HepG2 (cell line): ENCODE measurements around the gene ATP4A.

Experiments
- ARID2 ChIP-seq: sonication (generic); formaldehyde crosslinking; IDR thresholded peaks from 2 replicates; pipeline ENCODE4 v1.8.1; 2022; ENCODE audit warnings: mild to moderate bottlenecking, missing genetic modification reagents, borderline replicate concordance
- CTCF ChIP-seq: sonication (generic); formaldehyde crosslinking; IDR thresholded peaks from 2 replicates; pipeline ENCODE4 v1.5.0; 2020; ENCODE audit warnings: mild to moderate bottlenecking, missing genetic modification reagents, moderate library complexity
- EZH2 ChIP-seq: conservative IDR thresholded peaks from 2 replicates; pipeline ENCODE4 v1.6.1; 2012; ENCODE audit warnings: mild to moderate bottlenecking, low read depth, low read length, moderate library complexity
- FIP1L1 ChIP-seq: fragments of 200-400 bp; formaldehyde crosslinking; IDR thresholded peaks from 2 replicates; pipeline ENCODE4 v1.6.1; 2018; ENCODE audit warnings: low read depth, mild to moderate bottlenecking, low read length, moderate library complexity, borderline replicate concordance; ENCODE audit not compliant: insufficient read depth
- KDM3A ChIP-seq: IDR thresholded peaks from 2 replicates; pipeline ENCODE4 v1.6.1; 2018; ENCODE audit warnings: low read depth, missing compliant biosample characterization
- PBX2 ChIP-seq: IDR thresholded peaks from 2 replicates; pipeline ENCODE4 v1.6.1; 2016; ENCODE audit warnings: control low read depth
- POLR2A ChIP-seq, 2 experiments: IDR thresholded peaks; 2 replicates each; pipeline ENCODE4 v1.6.1; 2011; ENCODE audit warnings: low read depth in 2 of 2, low read length in 2 of 2, mild to moderate bottlenecking in 1 of 2, moderate library complexity in 1 of 2; ENCODE audit not compliant: insufficient read depth in 1 of 2
- RFX5 ChIP-seq: IDR thresholded peaks from 2 replicates; pipeline ENCODE4 v1.6.1; 2011; ENCODE audit warnings: low read depth, low read length, improper control_type of control experiment
- TAF1 ChIP-seq: sonication (generic); formaldehyde crosslinking; IDR thresholded peaks from 2 replicates; pipeline ENCODE4 v1.4.0; 2020; ENCODE audit warnings: missing genetic modification reagents
- TGIF2 ChIP-seq: IDR thresholded peaks from 2 replicates; pipeline ENCODE4 v1.6.1; 2016; ENCODE audit warnings: control low read depth, missing compliant biosample characterization
- ZFP37 ChIP-seq: sonication (generic); formaldehyde crosslinking; IDR thresholded peaks from 2 replicates; pipeline ENCODE4 v1.4.0; 2020; ENCODE audit warnings: missing genetic modification reagents, borderline replicate concordance
- ZNF121 ChIP-seq: sonication (generic); formaldehyde crosslinking; IDR thresholded peaks from 2 replicates; pipeline ENCODE4 v1.5.0; 2020; ENCODE audit warnings: mild to moderate bottlenecking, missing genetic modification reagents
- ZNF672 ChIP-seq: sonication (generic); formaldehyde crosslinking; IDR thresholded peaks from 2 replicates; pipeline ENCODE4 v1.8.1; 2022; ENCODE audit warnings: missing genetic modification reagents
- TF ChIP-seq, protein P1 (sequence below): sonication (generic); formaldehyde crosslinking; IDR thresholded peaks from 2 replicates; pipeline ENCODE4 v1.4.0; 2020; ENCODE audit warnings: missing genetic modification reagents

- TF ChIP-seq TAF1 (CRISPR knock-in tag): no peak
- no peak for TF ChIP-seq KDM3A (CRISPR knock-in tag)
- TF ChIP-seq RFX5: no peak
- TF ChIP-seq TGIF2 (CRISPR knock-in tag): no peak
- no peak for TF ChIP-seq EZH2
- no peak for TF ChIP-seq CTCF
- no peak for TF ChIP-seq POLR2A (IDR thresholded peaks at IDR 0.05; ENCODE audit: insufficient read depth in 1 of 2, low read depth in 2 of 2, low read length in 2 of 2)
- TF ChIP-seq PBX2 (CRISPR knock-in tag): no peak
- TF ChIP-seq FIP1L1: no peak
- TF ChIP-seq ZNF121 (CRISPR knock-in tag): no peak
- no peak for TF ChIP-seq ZNF672 (CRISPR knock-in tag)
- TF ChIP-seq, protein P1, sequence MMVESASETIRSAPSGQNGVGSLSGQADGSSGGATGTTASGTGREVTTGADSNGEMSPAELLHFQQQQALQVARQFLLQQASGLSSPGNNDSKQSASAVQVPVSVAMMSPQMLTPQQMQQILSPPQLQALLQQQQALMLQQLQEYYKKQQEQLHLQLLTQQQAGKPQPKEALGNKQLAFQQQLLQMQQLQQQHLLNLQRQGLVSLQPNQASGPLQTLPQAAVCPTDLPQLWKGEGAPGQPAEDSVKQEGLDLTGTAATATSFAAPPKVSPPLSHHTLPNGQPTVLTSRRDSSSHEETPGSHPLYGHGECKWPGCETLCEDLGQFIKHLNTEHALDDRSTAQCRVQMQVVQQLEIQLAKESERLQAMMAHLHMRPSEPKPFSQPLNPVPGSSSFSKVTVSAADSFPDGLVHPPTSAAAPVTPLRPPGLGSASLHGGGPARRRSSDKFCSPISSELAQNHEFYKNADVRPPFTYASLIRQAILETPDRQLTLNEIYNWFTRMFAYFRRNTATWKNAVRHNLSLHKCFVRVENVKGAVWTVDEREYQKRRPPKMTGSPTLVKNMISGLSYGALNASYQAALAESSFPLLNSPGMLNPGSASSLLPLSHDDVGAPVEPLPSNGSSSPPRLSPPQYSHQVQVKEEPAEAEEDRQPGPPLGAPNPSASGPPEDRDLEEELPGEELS: no peak
- TF ChIP-seq ZFP37 (CRISPR knock-in tag): no peak
- TF ChIP-seq ARID2 (CRISPR knock-in tag): no peak
Observed at GRCh38 chr19:35512831-35513627, 50.4 kb downstream of the ATP4A start.
